ENCODE results near the gene RPGR. TPM values are rescaled to one million over a fixed set of nuclear protein-coding genes. Genes with fewer than 3 reads are reported as not detected.

RPGR gene
- total RNA-seq, 2 experiments from 2014 or later: 12.4 to 18.2 TPM

DNA sequence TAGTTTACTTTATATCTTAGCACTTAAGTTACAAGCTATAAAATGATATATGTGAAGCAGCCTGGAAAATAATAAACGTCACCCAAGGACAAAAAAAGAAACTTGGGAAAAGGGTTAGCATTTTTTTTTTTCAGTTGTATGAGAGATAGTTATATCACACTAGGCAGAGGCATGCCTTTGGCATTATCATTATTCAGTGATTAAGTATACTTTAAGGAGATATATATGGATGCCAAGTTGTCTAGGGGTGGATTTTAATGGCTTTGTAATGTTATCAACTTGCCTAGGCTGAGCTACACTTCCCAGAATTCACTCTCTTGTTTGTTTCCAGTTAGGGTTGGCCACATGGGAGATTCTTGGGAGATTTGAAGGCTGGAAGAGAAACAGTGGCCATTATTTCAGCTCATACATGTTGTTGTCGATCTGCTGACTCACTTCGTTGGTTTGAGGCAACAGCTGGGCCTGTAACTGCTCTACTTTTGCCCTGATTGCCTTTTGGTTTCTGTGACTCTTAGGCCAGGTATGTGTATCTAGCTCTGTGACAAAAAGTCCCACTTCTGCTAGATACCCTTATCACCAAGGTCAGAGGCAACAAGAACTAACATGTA lies 95.1 kb downstream of the RPGR start:
- no peaks in the 10 kb centered on the region for H3K36me3 ChIP-seq (ENCODE audit: insufficient read depth, low read length)
- ChIA-PET POLR2A (no interaction called here), CTCF (ENCODE audit: unreplicated experiment) (no interaction called here)
- H3K4me2 ChIP-seq (ENCODE audit: low read length): no peak overlapping the region
- DNase-seq (ENCODE audit: low spot score): no peak
- no peak for TF ChIP-seq EZH2phosphoT487 (IDR thresholded peaks at IDR 0.05; ENCODE audit: borderline replicate concordance, low read depth, low read length)
- TF ChIP-seq, protein P1, sequence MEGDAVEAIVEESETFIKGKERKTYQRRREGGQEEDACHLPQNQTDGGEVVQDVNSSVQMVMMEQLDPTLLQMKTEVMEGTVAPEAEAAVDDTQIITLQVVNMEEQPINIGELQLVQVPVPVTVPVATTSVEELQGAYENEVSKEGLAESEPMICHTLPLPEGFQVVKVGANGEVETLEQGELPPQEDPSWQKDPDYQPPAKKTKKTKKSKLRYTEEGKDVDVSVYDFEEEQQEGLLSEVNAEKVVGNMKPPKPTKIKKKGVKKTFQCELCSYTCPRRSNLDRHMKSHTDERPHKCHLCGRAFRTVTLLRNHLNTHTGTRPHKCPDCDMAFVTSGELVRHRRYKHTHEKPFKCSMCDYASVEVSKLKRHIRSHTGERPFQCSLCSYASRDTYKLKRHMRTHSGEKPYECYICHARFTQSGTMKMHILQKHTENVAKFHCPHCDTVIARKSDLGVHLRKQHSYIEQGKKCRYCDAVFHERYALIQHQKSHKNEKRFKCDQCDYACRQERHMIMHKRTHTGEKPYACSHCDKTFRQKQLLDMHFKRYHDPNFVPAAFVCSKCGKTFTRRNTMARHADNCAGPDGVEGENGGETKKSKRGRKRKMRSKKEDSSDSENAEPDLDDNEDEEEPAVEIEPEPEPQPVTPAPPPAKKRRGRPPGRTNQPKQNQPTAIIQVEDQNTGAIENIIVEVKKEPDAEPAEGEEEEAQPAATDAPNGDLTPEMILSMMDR (conservative IDR thresholded peaks at IDR 0.05; ENCODE audit: low read length): no peak
- BruUV-seq (replicated peaks): no TSS peak
- H2AFZ ChIP-seq (ENCODE audit: low read length): no peak overlapping the region
- intact Hi-C loops (cut with micrococcal nuclease; ENCODE audit: unreplicated experiment): no loop called here
- H3K4me1 ChIP-seq (ENCODE audit: insufficient read depth, low read length, poor library complexity, severe bottlenecking): no peaks in the 10 kb centered on the region
- H3K27ac ChIP-seq (ENCODE audit: low read depth, low read length, poor library complexity, severe bottlenecking): no peak overlapping the region
- no peaks in the 10 kb centered on the region for H3K79me2 ChIP-seq (ENCODE audit: insufficient read depth, low read depth, low read length)
- H3K9me2 ChIP-seq (ENCODE audit: insufficient read depth, low read length): no peaks in the 10 kb centered on the region
- no peaks in the 10 kb centered on the region for H3K9me3 ChIP-seq (ENCODE audit: low read length)
- no peak overlapping the region for H3K4me3 ChIP-seq (ENCODE audit: low read depth, low read length, poor library complexity, severe bottlenecking)
- no peaks in the 10 kb centered on the region for H4K20me1 ChIP-seq (ENCODE audit: insufficient read depth, low read length)

DNA sequence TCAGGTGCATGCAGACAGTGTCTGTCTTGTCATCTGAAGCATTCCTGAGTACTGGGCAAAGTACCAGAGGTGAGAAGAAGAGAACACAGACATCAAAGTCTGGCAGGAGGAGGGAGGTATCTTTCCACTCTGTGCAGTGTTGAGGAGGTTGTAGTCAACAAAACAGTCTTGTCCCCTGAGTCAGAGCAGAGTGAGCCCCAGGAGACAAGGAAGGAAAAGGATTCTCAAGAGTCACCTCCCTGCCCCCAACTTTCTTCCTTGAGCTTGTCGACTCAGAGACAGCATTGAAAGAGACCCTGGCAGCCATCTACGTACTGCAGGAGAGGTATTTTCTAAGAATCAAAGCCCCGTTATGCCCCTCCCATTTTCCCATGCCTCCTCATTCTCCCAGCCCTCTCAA lies 102.2 kb downstream of the RPGR start:
- no peaks in the 10 kb centered on the region for H3K36me3 ChIP-seq (ENCODE audit: insufficient read depth, low read length)
- ChIA-PET POLR2A (no interaction called here), CTCF (ENCODE audit: unreplicated experiment) (no interaction called here)
- H3K79me2 ChIP-seq (ENCODE audit: insufficient read depth, low read depth, low read length): no peaks in the 10 kb centered on the region
- H4K20me1 ChIP-seq (ENCODE audit: insufficient read depth, low read length): no peaks in the 10 kb centered on the region
- DNase-seq (ENCODE audit: low spot score): no peak
- no peak overlapping the region for H2AFZ ChIP-seq (ENCODE audit: low read length)
- no TSS peak for BruUV-seq (replicated peaks)
- no peaks in the 10 kb centered on the region for H3K4me1 ChIP-seq (ENCODE audit: insufficient read depth, low read length, poor library complexity, severe bottlenecking)
- TF ChIP-seq, protein P1 (conservative IDR thresholded peaks at IDR 0.05; ENCODE audit: low read length): no peak
- no peaks in the 10 kb centered on the region for H3K9me3 ChIP-seq (ENCODE audit: low read length)
- H3K9me2 ChIP-seq (ENCODE audit: insufficient read depth, low read length): no peaks in the 10 kb centered on the region
- H3K27ac ChIP-seq (ENCODE audit: low read depth, low read length, poor library complexity, severe bottlenecking): no peak overlapping the region
- no peak overlapping the region for H3K4me3 ChIP-seq (ENCODE audit: low read depth, low read length, poor library complexity, severe bottlenecking)
- intact Hi-C loops (cut with micrococcal nuclease; ENCODE audit: unreplicated experiment): no loop called here
- no peak overlapping the region for H3K4me2 ChIP-seq (ENCODE audit: low read length)

DNA sequence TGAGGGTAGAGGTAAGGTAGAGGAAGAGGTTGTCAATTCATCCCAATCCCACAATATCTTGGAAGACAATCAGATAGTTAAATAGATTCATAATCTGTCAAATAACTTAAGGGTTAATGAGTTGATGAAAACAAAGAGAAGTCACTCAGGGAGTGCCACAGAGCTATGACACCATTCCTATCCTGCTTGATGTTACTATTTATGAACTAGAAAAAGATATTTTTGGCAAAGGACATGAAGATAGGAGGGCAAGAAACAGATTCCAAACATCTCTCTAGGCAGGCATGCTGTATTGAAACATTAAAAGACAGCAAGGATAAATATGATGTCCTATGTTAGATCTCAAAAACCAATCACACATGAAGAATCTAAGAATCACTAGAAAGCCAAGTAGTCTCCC lies 103.1 kb downstream of the RPGR start:
- Histone ChIP-seq H3K9me2 (ENCODE audit: insufficient read depth, low read length) (no peaks in the 10 kb centered on the region), H3K79me2 (ENCODE audit: insufficient read depth, low read depth, low read length) (no peaks in the 10 kb centered on the region), H3K27ac (ENCODE audit: low read depth, low read length, poor library complexity, severe bottlenecking) (no peak overlapping the region), H4K20me1 (ENCODE audit: insufficient read depth, low read length) (no peaks in the 10 kb centered on the region), H3K4me3 (ENCODE audit: low read depth, low read length, poor library complexity, severe bottlenecking) (no peak overlapping the region), H3K4me2 (ENCODE audit: low read length) (no peak overlapping the region), H2AFZ (ENCODE audit: low read length) (no peak overlapping the region), H3K4me1 (ENCODE audit: insufficient read depth, low read length, poor library complexity, severe bottlenecking) (no peaks in the 10 kb centered on the region), H3K36me3 (ENCODE audit: insufficient read depth, low read length) (no peaks in the 10 kb centered on the region), H3K9me3 (ENCODE audit: low read length) (no peaks in the 10 kb centered on the region)
- ChIA-PET POLR2A (no interaction called here), CTCF (ENCODE audit: unreplicated experiment) (no interaction called here)
- no peak for DNase-seq (ENCODE audit: low spot score)
- TF ChIP-seq, protein P1 (conservative IDR thresholded peaks at IDR 0.05; ENCODE audit: low read length): no peak
- TF ChIP-seq EZH2phosphoT487 (IDR thresholded peaks at IDR 0.05; ENCODE audit: borderline replicate concordance, low read depth, low read length): no peak
- BruUV-seq (replicated peaks): no TSS peak
- intact Hi-C loops (cut with micrococcal nuclease; ENCODE audit: unreplicated experiment): no loop called here
